GM23248 (cell line): ENCODE results near the gene ELANE.

ENCODE experiments used
- EZH2 ChIP-seq: fragments of 200-600 bp; sonication (generic); IDR thresholded peaks from 2 replicates; pipeline ENCODE4 v1.6.1; 2018; ENCODE audit warnings: antibody characterized with exemption, mild to moderate bottlenecking; ENCODE audit not compliant: insufficient read depth, poor library complexity, severe bottlenecking
- EZH2phosphoT487 ChIP-seq: fragments of 200-600 bp; sonication (generic); IDR thresholded peaks from 2 replicates; pipeline ENCODE4 v1.6.1; 2018; ENCODE audit warnings: antibody characterized with exemption, moderate library complexity, mild to moderate bottlenecking, low read depth; ENCODE audit not compliant: insufficient read depth

DNA sequence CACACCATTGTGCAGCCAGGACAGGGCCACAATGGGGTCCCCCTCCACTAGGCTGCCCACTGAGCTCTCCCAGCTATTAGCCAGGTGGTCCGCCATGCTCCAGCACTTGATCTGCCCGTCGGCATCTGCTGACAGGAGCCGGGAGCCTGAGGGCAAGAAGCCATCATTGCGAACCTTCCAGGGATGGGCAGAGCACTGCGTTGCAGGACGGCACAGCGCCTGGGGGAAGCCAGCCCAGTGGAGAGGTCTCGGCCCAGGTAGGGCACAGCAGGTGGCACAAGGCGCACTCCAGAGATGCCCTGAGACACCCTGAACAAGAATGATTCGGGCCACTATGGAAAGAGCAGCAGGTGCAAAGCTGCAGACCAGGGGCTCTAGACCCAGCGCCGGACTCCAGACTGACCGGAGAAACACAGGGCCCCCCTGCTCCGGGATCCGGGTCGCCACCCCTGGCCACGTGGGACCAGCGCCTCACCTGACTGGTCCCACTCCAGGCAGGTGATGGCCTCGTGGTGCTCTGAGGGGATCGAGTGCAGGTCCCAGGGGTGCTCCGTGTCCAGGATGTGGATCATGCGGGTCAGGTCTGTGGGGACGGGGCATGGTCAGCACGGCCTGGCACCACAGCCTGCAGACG is 37.7 kb downstream of the ELANE start:
- TF ChIP-seq EZH2phosphoT487 (no peak), EZH2 (no peak)
